Measurements from ENCODE around the gene FBP2. TPM values are rescaled to one million over a fixed set of nuclear protein-coding genes. Genes with fewer than 3 reads are reported as not detected.

FBP2 gene
- total RNA-seq, 4 donors from 2014 or later: 1.5 TPM; not detected in 3

GRCh38 chr9:94625835-94626234 lies 32.2 kb upstream of the FBP2 start:
- intact Hi-C loops (cut with DNase I; ENCODE audit: low total_unique reads): no loop called here
- no peak for TF ChIP-seq CTCF (IDR thresholded peaks at IDR 0.05)
- no peak for TF ChIP-seq POLR2A (IDR thresholded peaks at IDR 0.05)
- no peak overlapping the region for H3K4me3 ChIP-seq (ENCODE audit: low read depth, poor library complexity, severe bottlenecking)
- 72 to 84% methylated on average over 11 to 12 of the region's 12 CpGs for whole genome bisulfite sequencing, 2 donors
- DNase-seq (ENCODE audit: low spot score in 2 of 2): no peak

- TF ChIP-seq POLR2A (IDR thresholded peaks at IDR 0.05) (no peak), CTCF (IDR thresholded peaks at IDR 0.05) (no peak)
- 67 to 69% methylated on average over 4 of the region's 4 CpGs for WGBS, 2 donors
- no peak for DNase-seq (ENCODE audit: low spot score in 2 of 2)
- H3K4me3 ChIP-seq (ENCODE audit: low read depth, poor library complexity, severe bottlenecking): no peak overlapping the region
- intact Hi-C loops (cut with DNase I; ENCODE audit: low total_unique reads): no loop called here
Measured at GRCh38 chr9:94624629-94625028, 31.0 kb upstream of the FBP2 start.

- no peak for TF ChIP-seq CTCF (IDR thresholded peaks at IDR 0.05)
- intact Hi-C loops (cut with DNase I; ENCODE audit: low total_unique reads): no loop called here
- no peak for DNase-seq (ENCODE audit: low spot score in 2 of 2)
- H3K4me3 ChIP-seq (ENCODE audit: low read depth, poor library complexity, severe bottlenecking): no peak overlapping the region
- WGBS, 2 donors: 85 to 87% methylated on average over 9 of the region's 9 CpGs
Measured at GRCh38 chr9:94623253-94623652, 29.6 kb upstream of the FBP2 start.

- 75 to 78% methylated on average over 18 to 19 of the region's 19 CpGs for WGBS, 2 donors
- DNase-seq (ENCODE audit: low spot score in 2 of 2): no peak
- TF ChIP-seq POLR2A (IDR thresholded peaks at IDR 0.05) (no peak), CTCF (IDR thresholded peaks at IDR 0.05) (no peak)
- H3K4me3 ChIP-seq (ENCODE audit: low read depth, poor library complexity, severe bottlenecking): no peak overlapping the region
- intact Hi-C loops (cut with DNase I; ENCODE audit: low total_unique reads): no loop called here
Measured at GRCh38 chr9:94622087-94622800, 28.6 kb upstream of the FBP2 start.

GRCh38 chr9:94619026-94619425 lies 25.4 kb upstream of the FBP2 start:
- intact Hi-C loops (cut with DNase I; ENCODE audit: low total_unique reads): no loop called here
- no peak for DNase-seq (ENCODE audit: low spot score in 2 of 2)
- WGBS, 2 donors: 32 to 56% methylated on average over 4 of the region's 4 CpGs
- no peak for TF ChIP-seq CTCF (IDR thresholded peaks at IDR 0.05)
- no peak for TF ChIP-seq POLR2A (IDR thresholded peaks at IDR 0.05)
- no peak overlapping the region for H3K4me3 ChIP-seq (ENCODE audit: low read depth, poor library complexity, severe bottlenecking)

GRCh38 chr9:94613003-94613402 lies 19.4 kb upstream of the FBP2 start:
- WGBS, 2 donors: 84 to 88% methylated on average over 3 of the region's 3 CpGs
- no peak for DNase-seq (ENCODE audit: low spot score in 2 of 2)
- no peak for TF ChIP-seq POLR2A (IDR thresholded peaks at IDR 0.05)
- no peak for TF ChIP-seq CTCF (IDR thresholded peaks at IDR 0.05)
- no peak overlapping the region for H3K4me3 ChIP-seq (ENCODE audit: low read depth, poor library complexity, severe bottlenecking)
- intact Hi-C loops (cut with DNase I; ENCODE audit: low total_unique reads): no loop called here

All from lower leg skin (tissue), 4 donors.